K562 (cell line): Measurements from ENCODE around the gene CENPB. TPM values are rescaled to one million over a fixed set of nuclear protein-coding genes. Genes with fewer than 3 reads are reported as not detected.
A peak's percentile ranks its signal among the peaks of the same experiment; 100 is the strongest.

Experiments
- CREBBP ChIP-seq: IDR thresholded peaks from one replicate; pipeline ENCODE4 v1.6.1; 2012; ENCODE audit warnings: low read depth, mild to moderate bottlenecking, control low read depth, inconsistent platforms, low read length
- JUN ChIP-seq, 2 experiments: sonication (generic) in 1 of 2; formaldehyde crosslinking in 1 of 2; IDR thresholded peaks; 2 replicates each; pipeline versions ENCODE4 v1.6.1 to v1.8.0; 2012 to 2022; ENCODE audit warnings: borderline replicate concordance in 2 of 2, mild to moderate bottlenecking in 2 of 2, improper control_type of control experiment in 1 of 2, low read depth in 1 of 2, low read length in 1 of 2, missing genetic modification reagents in 1 of 2
- KAT7 ChIP-seq: sonication (generic); formaldehyde crosslinking; IDR thresholded peaks from 2 replicates; pipeline ENCODE4 v1.8.0; 2022; ENCODE audit warnings: missing genetic modification reagents, mild to moderate bottlenecking, borderline replicate concordance
- NKRF ChIP-seq: fragments of 450-650 bp; IDR thresholded peaks from 2 replicates; pipeline ENCODE4 v1.6.1; 2016; ENCODE audit warnings: borderline replicate concordance
- PHB ChIP-seq: fragments of 250-450 bp; sonication (Bioruptor Pico); IDR thresholded peaks from 2 replicates; pipeline ENCODE4 v1.5.0; 2021
- PHF21A ChIP-seq: fragments of 450-650 bp; IDR thresholded peaks from 2 replicates; pipeline ENCODE4 v1.6.1; 2017; ENCODE audit warnings: low read depth, borderline replicate concordance
- PPARD ChIP-seq: fragments of 250-450 bp; sonication (Bioruptor Pico); IDR thresholded peaks from 2 replicates; pipeline ENCODE4 v1.8.0; 2022; ENCODE audit warnings: inconsistent platforms, mild to moderate bottlenecking, moderate library complexity
- PREB ChIP-seq: sonication (generic); formaldehyde crosslinking; IDR thresholded peaks from 2 replicates; pipeline ENCODE4 v1.8.1; 2023; ENCODE audit warnings: mild to moderate bottlenecking, missing genetic modification reagents
- RAD21 ChIP-seq, 2 experiments: fragments of 250-450 bp in 1 of 2; fragments of 450-650 bp in 1 of 2; sonication (Bioruptor Pico) in 1 of 2; formaldehyde crosslinking in 1 of 2; IDR thresholded peaks in 1 of 2; conservative IDR thresholded peaks in 1 of 2; 2 replicates each; pipeline versions ENCODE4 v1.4.0 to v1.8.0; 2020 to 2022; ENCODE audit warnings: mild to moderate bottlenecking in 2 of 2, moderate library complexity in 1 of 2
- SMAD3 ChIP-seq: fragments of 450-650 bp; formaldehyde crosslinking; conservative IDR thresholded peaks from 2 replicates; pipeline ENCODE4 v1.4.0; 2020; ENCODE audit warnings: mild to moderate bottlenecking
- SMARCA4 ChIP-seq: fragments of 450-650 bp; IDR thresholded peaks from 2 replicates; pipeline ENCODE4 v1.6.1; 2016
- TRIM24 ChIP-seq, 2 experiments: fragments of 450-650 bp; IDR thresholded peaks; 2 replicates each; pipeline ENCODE4 v1.6.1; 2016
- ZBTB11 ChIP-seq, 3 experiments: fragments of 200-800 bp in 1 of 3; fragments of 250-450 bp in 1 of 3; fragments of 450-650 bp in 1 of 3; sonication (Bioruptor Pico) in 1 of 3; sonication (Bioruptor generic) in 1 of 3; formaldehyde crosslinking in 1 of 3; IDR thresholded peaks; 2 replicates each; pipeline versions ENCODE4 v1.6.1 to v1.8.0; 2016 to 2022; ENCODE audit warnings: mild to moderate bottlenecking in 2 of 3, missing genetic modification characterization in 2 of 3, missing compliant biosample characterization in 1 of 3, moderate library complexity in 1 of 3
- ZBTB7A ChIP-seq: IDR thresholded peaks from 2 replicates; pipeline ENCODE4 v1.6.1; 2011; ENCODE audit warnings: low read depth, mild to moderate bottlenecking, low read length, moderate library complexity, borderline replicate concordance; ENCODE audit not compliant: control insufficient read depth
- ZNF12 ChIP-seq: sonication (generic); formaldehyde crosslinking; IDR thresholded peaks from 2 replicates; pipeline ENCODE4 v1.4.0; 2020; ENCODE audit warnings: mild to moderate bottlenecking, missing genetic modification reagents
- ZNF143 ChIP-seq: sonication (generic); formaldehyde crosslinking; IDR thresholded peaks from 2 replicates; pipeline ENCODE4 v1.9.0; 2022; ENCODE audit warnings: mild to moderate bottlenecking, missing genetic modification reagents
- ZNF165 ChIP-seq: fragments of 250-450 bp; sonication (Bioruptor Pico); IDR thresholded peaks from 2 replicates; pipeline ENCODE4 v1.4.0; 2020; ENCODE audit warnings: borderline replicate concordance
- ZNF75A ChIP-seq: fragments of 450-650 bp; formaldehyde crosslinking; IDR thresholded peaks from 2 replicates; pipeline ENCODE4 v1.4.0; 2020; ENCODE audit warnings: mild to moderate bottlenecking
- ZNF766 ChIP-seq: fragments of 200-800 bp; sonication (Bioruptor generic); conservative IDR thresholded peaks from 2 replicates; pipeline ENCODE4 v1.6.1; 2016; ENCODE audit warnings: missing genetic modification characterization, missing compliant biosample characterization
- ZNF79 ChIP-seq: fragments of 250-450 bp; sonication (Bioruptor Pico); IDR thresholded peaks from 2 replicates; pipeline ENCODE4 v1.4.0; 2020; ENCODE audit warnings: low read depth, mild to moderate bottlenecking, moderate library complexity
- polyA plus RNA-seq, 8 experiments: library from polyadenylated mRNA; depleted of rRNA in 4 of 8; stranded (reverse) in 5 of 8; unstranded in 3 of 8; fragments of >200 nt; fragmentation: Nextera tagmentation in 2 of 8; fragmentation: Illumina TruSeq in 1 of 8; extraction: Ambion mirVana in 2 of 8; extraction: Trizol in 1 of 8; gene quantifications; 2 replicates each; pipeline versions ENCODE4 v1.2.1 to v1.2.3, GENCODE V29; 2011 to 2014; ENCODE audit warnings: inconsistent platforms in 1 of 8, missing spikeins in 1 of 8
- total RNA-seq, 7 experiments: library from RNA; depleted of rRNA in 6 of 7; stranded (reverse); fragments of >200 nt in 6 of 7; fragmentation: Illumina TruSeq in 2 of 7; extraction: Trizol in 2 of 7; gene quantifications; 2 replicates each; pipeline versions ENCODE4 v1.2.1 to v1.2.3, GENCODE V29; 2011 to 2021; ENCODE audit warnings: low replicate concordance in 1 of 7

Gene CENPB
- total and polyA plus RNA-seq, 9 of the 15 experiments (the other 6 are each of a cell fraction or from before 2014, with no cell fraction given): 0.17 to 70.8 (median 24.9) TPM

GRCh38 chr20:3795511-3796468, 9.2 kb upstream of the CENPB start, which contains the start of gene CDC25B (continued):
- TF ChIP-seq RAD21 (CRISPR knock-in tag; conservative IDR thresholded peaks at IDR 0.05 in 1 of 2, IDR thresholded peaks at IDR 0.05 in 1 of 2) (no peak), PHF21A (0 out of 2 replicates have a peak, but pooled peaks have one; percentile 27), TRIM24 (IDR thresholded peaks at IDR 0.05) (no peak), ZBTB7A (peak; percentile 72; the same call in 1 of the 2 replicates), ZNF12 (CRISPR knock-in tag) (0 out of 2 replicates have a peak, but pooled peaks have one; percentile 61), ZNF75A (CRISPR knock-in tag) (no peak), KAT7 (peak; percentile 89; the same call in 1 of the 2 replicates), SMAD3 (CRISPR knock-in tag) (no peak), JUN (IDR thresholded peaks at IDR 0.05; ENCODE audit: borderline replicate concordance, low read depth, low read length) (0 out of 2 replicates have a peak, but pooled peaks have one; percentile 14), JUN (CRISPR knock-in tag; IDR thresholded peaks at IDR 0.05; ENCODE audit: borderline replicate concordance) (no peak), ZNF143 (CRISPR knock-in tag) (peak; percentile 51; the same call in 1 of the 2 replicates), NKRF (peak; percentile 53; the same call in 1 of the 2 replicates), PHB (CRISPR knock-in tag) (no peak), ZNF766 (CRISPR knock-in tag) (no peak), PREB (no peak), CREBBP (no peak), SMARCA4 (no peak), ZNF79 (no peak), ZBTB11 (CRISPR knock-in tag; IDR thresholded peaks at IDR 0.05) (no peak), ZNF165 (CRISPR knock-in tag) (no peak), PPARD (CRISPR knock-in tag) (no peak)
